GM21381 (cell line): ENCODE data around the gene ATRNL1.
A peak's percentile ranks its signal among the peaks of the same experiment; 100 is the strongest.
"Not testable (repeated sequence)": the region's sequence is repeated elsewhere in the genome, so short reads cannot be mapped to it uniquely, and the experiment has no call there.

Experiments used
- ATAC-seq: cut with Tn5 transposase; IDR thresholded peaks from one replicate; pipeline ENCODE4 v1.9.1; 2021; ENCODE audit warnings: mild to moderate bottlenecking, moderate library complexity; ENCODE audit not compliant: unreplicated experiment

The ATRNL1 gene

DNA sequence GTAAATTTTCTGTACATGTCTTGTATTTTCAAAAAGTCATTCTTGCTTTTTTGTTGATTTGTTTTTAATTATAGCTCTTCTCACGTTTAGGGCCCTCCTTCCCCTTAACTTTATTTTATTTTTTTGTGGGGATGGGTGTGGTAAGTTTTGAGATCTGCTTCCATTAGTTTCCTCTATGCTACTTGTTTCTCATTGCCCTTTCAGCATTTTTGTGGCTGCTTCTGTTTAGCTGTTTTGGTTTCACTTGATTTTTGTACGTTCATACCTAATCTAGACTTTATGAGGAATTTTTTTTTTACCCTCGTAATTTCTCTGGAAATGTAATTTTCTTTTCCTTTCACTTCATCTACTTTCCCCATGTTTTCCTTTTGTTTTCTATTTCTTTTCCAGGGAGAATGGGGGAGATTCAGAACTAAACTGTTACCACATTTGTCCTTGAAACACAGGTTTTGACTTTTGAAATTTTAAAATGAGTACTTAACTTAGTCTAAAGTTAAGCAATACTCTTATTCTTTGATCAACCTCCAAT is 80.8 kb downstream of the ATRNL1 start:
- no peak for ATAC-seq

DNA sequence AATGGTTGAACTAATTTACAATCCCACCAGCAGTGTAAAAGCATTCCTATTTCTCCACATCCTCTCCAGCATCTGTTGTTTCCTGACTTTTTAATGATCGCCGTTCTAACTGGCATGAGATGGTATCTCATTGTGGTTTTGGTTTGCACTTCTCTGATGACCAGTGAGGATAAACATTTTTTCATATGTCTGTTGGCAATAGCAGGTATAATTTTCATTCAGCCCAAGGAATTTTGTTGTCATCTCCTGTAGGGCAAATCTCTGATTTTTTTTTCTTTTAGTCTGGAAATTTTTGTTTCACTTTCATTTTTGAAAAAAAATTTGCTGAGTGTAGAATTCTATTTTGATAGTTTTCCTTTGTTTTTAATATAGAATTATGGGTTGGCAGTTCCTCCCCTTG is 114.1 kb downstream of the ATRNL1 start:
- not testable (repeated sequence) for ATAC-seq

DNA sequence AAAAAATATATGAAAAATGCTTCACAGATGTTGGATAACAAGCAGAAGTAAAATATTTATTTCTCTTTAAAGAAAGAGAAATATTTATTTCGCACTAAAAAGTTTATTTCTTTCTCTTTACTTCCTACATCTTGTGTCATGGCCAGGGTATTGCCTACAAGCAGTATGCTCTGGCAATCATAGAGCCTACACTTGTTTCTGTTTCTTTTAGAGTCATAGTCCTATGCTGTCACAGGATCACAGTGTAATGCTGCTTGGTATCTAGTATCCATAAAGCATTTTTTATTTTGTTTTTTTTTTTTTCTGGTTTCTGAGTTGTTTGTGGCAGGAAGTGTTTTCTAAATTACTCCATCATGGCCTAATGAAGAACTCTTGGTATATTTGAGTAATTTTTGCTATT is 116.0 kb downstream of the ATRNL1 start:
- peak; percentile 61 for ATAC-seq

DNA sequence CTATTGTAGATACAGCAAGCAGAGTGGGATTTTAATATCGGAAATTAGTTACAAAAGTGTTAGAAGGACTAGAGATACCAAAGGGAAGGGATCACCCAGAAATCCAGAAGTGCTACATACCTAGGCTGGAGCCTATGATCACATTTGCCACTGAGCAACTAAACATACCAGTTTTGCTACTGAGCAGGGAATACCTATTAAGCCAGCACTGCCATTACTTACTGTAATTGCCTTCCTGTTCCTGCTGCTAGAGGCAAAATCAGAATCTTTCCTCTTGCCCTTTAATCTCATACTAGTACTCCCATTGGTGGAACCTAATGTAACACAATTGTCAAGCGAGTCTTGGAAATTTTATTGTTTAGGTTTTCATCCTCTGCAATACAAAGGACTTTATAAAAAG is 121.7 kb downstream of the ATRNL1 start:
- ATAC-seq = no peak

DNA sequence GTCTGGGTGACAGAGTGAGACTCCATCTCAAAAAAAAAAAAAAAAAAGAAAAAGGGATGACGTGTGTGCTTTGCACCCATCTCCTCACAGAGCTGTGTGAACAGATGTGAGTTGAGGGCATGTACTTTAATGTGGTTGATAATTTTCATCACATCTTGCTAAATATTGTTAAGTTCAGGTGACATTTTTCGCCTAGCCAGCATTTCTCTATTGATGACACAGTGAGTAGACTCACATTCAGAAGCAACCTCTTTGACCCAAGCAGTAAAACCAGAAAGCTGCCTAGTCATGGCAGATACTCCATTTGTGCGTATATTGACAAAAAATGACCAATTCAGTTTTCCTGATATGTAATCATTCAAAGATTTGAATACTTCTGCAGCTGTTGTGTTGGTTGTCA is 126.0 kb downstream of the ATRNL1 start:
- ATAC-seq = no peak

GRCh38 chr10:115222039-115222438 is 128.9 kb downstream of the ATRNL1 start:
- no peak for ATAC-seq

DNA sequence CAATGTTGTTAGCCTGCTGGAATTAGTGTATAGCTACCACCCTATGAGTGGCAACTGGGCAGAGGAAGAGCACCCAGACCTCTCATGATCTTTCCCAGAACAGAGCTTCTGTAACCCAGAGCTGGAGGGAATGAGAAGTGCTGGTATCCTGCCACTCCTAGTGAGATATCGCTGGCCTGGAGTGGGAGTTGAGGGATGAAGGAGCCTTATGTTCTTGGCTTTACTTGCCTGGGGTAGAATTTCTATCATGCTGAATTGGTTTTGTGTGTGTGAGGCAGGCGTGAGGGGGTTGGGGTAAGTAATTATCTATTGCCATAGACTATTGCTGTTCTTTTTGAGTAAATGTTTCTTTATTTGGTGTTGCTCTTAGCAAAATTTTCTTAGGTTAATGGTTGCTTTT is 146.6 kb downstream of the ATRNL1 start:
- ATAC-seq = no peak

DNA sequence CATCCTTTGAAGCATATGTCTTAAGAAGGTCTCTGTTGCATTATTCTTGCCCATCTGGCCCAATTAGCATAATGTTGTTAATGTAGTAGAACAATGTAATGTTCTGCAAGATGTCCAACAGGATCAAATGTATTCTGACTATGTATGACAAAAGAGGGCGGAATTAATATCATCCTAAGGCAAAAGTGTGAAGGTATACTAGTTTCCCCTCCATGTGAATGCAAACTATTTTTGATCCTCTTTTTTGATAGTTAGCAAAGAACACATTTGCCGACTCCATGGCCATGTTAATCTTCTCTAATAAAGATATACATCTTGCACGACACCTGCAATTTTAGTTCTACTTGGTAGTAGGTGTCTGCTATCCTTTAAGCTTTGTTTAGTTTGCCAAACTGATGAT is 157.6 kb downstream of the ATRNL1 start:
- no peak for ATAC-seq

DNA sequence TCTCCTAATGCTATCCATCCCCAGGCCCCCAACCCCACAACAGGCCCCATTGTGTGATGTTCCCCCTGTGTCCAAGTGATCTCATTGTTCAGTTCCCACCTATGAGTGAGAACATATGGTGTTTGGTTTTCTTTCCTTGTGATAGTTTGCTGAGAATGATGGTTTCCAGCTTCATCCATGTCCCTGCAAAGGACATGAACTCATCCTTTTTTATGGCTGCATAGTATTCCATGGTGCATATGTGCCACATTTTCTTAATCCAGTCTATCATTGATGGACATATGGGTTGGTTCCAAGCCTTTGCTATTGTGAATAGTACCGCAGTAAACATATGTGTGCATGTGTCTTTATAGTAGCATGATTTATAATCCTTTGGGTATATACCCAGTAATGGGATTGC is 160.6 kb downstream of the ATRNL1 start:
- ATAC-seq = not testable (repeated sequence)

DNA sequence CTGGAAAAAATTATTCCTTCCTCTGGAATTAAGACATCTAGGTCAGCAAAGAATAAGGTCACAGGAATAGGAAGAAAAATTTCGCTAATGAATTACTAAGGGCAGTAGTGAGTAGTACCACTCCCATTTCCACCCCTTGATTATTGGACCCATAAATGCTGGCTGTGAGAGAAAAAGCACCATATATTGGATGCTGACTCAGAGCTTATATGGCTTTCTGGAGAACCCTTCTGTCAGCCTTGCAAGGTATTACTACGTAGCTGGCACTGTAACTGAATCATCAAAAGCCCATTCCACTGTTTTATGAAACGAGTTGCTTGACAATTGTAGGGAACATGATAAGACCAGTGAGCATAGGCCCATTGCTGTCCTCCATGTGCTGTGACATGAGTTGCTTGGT is 179.3 kb downstream of the ATRNL1 start:
- no peak for ATAC-seq

DNA sequence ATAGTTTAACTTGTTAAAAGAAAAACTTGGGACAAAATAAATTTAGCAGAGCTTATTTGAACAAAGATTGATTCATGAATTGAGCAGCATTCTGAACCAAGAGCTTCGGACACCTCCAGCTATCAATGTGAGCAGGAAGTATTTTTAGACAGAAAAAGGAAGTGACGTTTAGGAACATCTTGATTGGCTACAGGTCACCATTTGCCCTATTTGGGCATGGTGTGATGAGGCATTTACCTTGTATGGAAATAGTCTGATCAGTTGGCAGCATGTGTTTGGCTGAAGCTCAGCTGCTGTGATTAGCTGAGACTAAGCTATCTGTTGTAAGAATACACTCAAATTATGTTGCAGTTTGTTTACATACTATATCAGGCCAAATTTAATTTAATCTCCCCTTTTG is 185.1 kb downstream of the ATRNL1 start:
- no peak for ATAC-seq

DNA sequence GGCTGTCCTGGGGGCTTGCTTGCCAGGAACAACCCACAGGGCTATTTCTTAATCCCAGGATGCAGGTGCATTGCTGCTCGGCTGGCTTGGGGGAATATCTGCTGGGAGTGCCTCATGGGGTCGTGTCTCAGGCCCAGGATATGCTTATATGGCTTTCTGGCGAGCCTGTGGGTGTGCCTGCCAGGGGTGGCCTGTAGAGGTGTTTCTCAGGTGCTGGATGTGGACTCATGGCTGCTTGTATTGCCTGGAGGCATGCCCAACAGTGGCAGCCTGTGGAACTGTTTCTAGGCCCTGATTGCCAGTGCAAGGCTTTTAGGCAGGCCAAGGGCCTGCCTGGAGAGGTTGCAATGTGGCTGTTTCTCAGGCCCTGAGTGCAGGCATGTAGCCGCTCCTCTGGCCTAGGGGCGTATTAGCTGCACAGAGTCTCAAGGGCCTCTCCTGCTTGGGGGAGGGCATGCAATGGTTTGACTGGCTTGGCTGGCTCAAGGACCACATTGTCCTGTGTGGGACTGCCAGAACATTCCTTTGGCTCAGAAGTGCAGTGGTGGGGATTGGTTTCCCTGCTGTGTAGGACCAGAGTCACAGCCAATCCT is 202.1 kb downstream of the ATRNL1 start:
- ATAC-seq = no peak

GRCh38 chr10:115300080-115300479 is 206.9 kb downstream of the ATRNL1 start:
- ATAC-seq = no peak

GRCh38 chr10:115319669-115320068 is 226.5 kb downstream of the ATRNL1 start:
- ATAC-seq = not testable (repeated sequence)

- ATAC-seq = no peak
Measured at GRCh38 chr10:115321360-115321759, 228.2 kb downstream of the ATRNL1 start.

GRCh38 chr10:115328331-115328730 is 235.2 kb downstream of the ATRNL1 start:
- no peak for ATAC-seq

GRCh38 chr10:115335366-115335765 is 242.2 kb downstream of the ATRNL1 start:
- no peak for ATAC-seq

DNA sequence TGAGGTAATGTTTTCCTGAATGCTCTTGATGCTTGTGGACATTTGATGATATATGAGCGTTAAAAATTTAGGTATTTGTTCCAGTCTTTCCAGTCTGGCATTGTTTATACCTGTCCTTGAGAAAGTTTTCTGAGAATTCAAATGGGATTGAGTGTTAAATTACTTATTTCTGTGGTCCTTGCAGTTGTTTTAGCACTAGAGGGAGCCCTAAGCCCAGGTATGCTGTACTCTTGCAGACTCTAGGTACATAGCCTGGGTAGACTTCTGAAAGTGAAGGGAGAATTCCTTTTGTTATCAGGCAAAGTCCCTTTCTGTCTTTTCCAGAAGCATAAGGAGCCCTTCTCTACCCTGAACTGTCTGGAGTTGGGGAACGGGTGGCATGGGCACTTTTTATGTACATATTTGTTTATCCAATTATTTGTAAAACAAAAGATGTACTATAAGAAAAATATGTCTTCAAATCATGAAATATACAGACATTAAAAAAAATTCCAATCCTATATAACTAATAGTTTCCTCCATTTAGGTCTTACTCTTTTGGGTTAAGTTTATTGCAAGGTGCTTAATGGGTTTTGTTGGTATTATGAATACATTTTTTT is 262.1 kb downstream of the ATRNL1 start:
- peak; percentile 86 for ATAC-seq

DNA sequence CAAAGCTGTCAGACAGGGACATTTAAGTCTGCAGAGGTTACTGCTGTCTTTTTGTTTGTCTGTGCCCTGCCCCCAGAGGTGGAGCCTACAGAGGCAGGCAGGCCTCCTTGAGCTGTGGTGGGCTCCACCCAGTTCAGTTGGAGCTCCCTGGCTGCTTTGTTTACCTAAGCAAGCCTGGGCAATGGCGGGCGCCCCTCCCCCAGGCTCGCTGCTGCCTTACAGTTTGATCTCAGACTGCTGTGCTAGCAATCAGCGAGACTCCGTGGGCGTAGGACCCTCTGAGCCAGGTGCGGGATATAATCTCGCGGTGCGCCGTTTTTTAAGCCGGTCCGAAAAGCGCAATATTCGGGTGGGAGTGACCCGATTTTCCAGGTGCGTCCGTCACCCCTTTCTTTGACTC is 274.8 kb downstream of the ATRNL1 start:
- ATAC-seq = not testable (repeated sequence)

DNA sequence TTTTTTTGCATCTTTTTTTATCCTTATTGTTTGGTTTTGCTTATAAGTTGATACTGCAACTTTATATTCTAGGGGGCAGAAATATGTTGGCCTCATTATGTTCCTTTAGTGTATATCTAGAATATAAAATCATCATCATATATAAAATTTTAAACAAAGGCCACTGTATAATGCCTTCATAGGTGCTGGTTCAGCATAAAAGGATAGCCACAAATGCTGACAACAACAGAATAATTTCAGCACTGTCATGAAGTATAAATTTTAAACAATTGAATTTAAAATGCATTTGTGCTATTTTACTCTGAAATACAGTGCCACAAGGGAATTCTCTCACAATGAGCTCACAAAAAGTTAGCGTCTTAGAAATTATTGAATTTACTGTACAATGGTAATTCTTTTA is 285.9 kb downstream of the ATRNL1 start:
- no peak for ATAC-seq

- no peak for ATAC-seq
Measured at GRCh38 chr10:115384665-115385064, 291.5 kb downstream of the ATRNL1 start.

DNA sequence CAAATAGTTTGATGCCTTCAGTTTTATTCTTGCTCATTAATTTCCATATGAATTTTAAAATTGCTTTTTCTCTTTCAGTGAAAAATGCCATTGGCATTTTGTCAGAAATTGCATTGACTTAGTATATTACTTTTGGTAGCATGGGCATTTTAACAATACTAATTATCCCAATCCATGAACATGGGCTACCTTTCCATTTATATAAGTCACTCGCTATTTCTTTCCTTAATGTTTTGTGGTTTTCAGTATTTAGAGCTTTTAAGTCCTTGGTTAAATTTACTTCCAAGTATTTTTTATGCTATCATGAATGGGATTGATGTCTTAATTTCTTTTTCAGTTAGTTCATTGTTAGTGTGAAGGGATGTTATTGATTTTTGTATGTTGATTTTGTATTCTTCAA is 297.4 kb downstream of the ATRNL1 start:
- no peak for ATAC-seq

- ATAC-seq = no peak
Measured at GRCh38 chr10:115398026-115398425, 304.9 kb downstream of the ATRNL1 start.
